GM20431 (cell line): Measurements from ENCODE around the gene SH3RF3.
"Not testable (repeated sequence)": the region's sequence is repeated elsewhere in the genome, so short reads cannot be mapped to it uniquely, and the experiment has no call there.

Source experiments
- in situ Hi-C: fragments of 300-500 bp; cut with MseI, MboI; formaldehyde crosslinking; loops from one replicate; pipeline ENCODE4 v1.15.0; 2020; ENCODE audit warnings: low sequenced_read_pairs; ENCODE audit not compliant: unreplicated experiment

SH3RF3 gene

DNA sequence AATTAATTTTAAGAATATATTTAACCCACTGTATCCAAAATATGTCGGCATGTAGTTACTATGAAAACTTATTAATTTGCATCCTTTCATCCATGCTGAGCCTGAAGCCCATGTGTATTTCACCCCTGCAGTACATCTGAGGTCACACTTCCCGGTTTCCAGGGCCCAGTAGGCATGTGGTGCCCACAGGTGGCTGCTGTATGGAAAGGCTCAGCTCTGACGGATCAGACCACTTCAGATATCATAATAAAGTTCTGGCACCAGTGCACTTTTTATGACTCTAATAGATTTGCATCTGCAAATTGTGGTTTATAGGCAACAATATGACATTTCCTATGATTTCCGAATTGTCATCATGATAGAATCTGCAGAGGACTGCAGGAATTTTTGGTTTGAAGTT, 22.5 kb downstream of the SH3RF3 start:
- in situ Hi-C loops = no loop called here

DNA sequence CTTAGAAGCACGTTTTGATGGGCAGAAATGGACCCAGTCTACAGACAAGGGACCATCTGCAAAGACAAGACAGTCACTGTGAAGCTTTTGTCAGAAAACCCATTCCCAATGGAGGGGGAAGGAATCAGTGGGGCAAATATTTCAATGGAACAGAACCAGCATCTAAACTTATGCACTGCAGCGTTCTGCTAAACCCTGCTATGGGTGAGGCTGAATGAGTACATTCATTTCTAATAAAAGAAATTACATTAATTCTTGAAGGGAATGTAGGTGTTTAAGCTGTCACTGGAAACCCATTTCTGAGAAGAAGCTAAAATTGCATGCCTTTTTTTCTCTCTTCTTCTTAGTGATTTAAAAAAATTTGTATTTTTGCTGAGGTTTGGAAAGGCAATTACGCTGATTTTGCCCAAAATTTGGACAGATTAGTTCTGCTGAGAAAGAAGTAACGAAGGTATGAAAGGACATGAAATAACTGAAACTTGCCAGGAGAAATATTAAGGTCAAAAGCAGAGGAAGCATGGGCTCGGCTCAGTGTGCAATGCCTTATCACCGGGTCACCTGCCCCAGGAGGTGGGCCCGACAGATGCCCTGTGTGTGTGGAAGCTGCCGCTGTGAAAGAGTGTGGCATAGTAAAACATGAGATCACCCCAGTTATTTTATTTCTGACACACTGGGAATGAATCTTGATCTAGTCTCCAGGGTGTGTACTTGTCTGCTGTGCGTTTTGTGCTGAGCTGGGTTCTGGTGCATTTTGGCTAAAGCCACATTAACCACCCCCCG, 24.2 kb downstream of the SH3RF3 start:
- in situ Hi-C loops = no loop called here

GRCh38 chr2:109153807-109154206, 24.8 kb downstream of the SH3RF3 start:
- in situ Hi-C loops = no loop called here

DNA sequence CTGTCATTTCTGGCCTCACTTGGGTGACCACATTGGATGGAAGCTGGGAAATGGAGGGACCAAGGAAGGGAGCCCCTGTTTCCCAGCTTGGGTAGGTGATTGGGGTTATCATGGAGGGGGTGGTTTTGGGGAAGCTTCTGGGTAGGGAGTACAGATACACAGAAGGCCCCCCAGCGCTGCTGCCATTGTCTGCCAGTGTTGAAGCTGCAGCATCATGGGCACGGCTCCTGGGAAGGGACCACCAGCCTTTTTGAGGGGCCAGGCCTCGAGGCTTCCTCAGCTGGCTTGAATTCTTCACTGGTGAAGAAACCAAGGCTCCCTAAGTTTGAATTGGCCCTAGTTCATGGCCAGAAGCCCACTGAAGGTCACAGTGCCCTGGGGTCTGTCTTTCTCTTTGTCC, 25.2 kb downstream of the SH3RF3 start:
- in situ Hi-C loops = no loop called here

DNA sequence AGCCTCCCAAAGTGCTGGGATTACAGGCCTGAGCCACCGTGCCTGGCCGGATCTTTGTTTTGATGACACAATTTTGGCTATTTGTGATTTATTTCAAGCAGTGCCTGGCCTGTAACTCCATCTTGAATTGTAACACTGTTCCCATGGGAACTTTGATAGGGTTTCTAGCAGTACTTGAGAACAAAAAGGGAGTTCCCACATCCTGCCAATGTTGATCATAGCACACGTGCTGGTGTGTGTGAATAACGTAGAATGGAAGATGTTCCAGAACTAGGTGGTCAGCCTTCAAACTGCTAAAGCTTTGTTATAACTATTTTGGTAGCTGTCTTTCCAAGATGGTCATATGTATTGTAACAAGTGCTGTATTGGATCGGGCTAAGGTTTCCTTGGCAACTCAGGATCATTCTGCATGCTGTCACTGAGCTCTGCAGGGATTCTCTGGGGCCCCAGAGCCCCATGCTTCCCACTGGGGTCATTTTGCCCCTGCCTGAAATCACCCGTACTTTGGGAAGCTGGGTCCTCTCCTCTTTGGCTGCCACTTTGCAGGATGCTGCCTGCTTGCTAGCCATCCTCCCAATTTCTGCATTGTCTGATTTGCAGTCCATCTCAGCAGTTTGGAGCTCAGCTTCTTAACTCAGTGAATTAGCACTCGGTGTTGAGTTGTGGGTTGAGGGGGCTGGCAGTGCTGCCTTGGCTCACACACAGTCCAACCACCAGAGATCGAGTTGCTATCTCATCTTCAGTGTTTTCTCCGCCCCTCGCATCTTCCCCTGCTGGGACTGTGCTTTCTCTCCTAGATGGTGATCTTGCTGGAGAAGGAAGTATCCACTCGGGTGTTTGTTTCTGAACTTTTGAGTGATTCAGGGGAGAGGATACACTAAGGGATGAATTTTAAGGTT, 26.8 kb downstream of the SH3RF3 start:
- in situ Hi-C loops = no loop called here

DNA sequence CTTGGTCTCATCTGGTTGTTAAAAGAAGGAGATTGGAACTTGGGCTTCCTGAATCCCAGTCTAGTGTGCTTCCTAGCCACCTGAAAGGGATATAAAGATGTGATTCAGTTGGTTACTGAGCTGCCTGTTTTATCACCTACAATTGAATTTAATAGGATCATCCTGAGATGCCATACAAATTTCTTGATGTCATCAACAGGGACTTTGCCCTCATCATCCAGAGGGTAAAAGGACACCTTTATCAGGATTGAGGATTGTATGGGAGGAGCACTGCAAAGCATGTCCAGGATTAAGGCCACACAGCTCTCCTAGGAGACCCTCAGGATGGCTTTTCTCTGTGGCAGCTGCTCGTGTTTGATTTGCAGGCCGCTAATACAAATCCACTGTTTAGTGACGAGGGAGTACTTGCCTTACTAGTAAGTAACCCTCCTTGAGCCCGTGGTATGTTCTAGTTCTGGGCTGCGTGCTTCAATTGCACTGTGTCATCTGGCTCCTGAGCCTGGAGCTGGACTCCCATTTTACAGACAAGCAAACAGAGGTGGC, 28.6 kb downstream of the SH3RF3 start:
- in situ Hi-C loops = no loop called here

- in situ Hi-C loops = no loop called here
These were observed 29.2 kb downstream of the SH3RF3 start for GRCh38 chr2:109158237-109158636.

DNA sequence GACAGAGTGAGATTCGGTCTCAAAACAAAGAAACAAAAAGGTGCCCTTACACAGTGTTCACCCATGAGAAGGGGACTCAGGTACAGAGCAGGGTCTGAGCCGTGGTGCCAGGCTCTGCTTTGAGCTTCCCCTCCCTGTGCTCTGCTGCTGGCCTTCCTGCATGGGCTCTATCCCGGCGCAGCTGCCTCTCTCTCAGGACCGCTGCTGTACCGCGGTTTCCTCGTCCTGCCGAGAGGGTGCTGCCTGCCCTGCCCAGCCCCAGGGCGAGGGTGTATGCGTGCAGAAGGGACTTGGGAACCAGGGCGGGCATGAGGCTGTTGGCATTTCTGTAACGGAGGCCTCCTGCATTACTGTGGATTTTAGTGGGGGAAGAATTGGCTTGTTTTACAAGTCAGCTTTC, 30.1 kb downstream of the SH3RF3 start:
- in situ Hi-C loops = no loop called here

DNA sequence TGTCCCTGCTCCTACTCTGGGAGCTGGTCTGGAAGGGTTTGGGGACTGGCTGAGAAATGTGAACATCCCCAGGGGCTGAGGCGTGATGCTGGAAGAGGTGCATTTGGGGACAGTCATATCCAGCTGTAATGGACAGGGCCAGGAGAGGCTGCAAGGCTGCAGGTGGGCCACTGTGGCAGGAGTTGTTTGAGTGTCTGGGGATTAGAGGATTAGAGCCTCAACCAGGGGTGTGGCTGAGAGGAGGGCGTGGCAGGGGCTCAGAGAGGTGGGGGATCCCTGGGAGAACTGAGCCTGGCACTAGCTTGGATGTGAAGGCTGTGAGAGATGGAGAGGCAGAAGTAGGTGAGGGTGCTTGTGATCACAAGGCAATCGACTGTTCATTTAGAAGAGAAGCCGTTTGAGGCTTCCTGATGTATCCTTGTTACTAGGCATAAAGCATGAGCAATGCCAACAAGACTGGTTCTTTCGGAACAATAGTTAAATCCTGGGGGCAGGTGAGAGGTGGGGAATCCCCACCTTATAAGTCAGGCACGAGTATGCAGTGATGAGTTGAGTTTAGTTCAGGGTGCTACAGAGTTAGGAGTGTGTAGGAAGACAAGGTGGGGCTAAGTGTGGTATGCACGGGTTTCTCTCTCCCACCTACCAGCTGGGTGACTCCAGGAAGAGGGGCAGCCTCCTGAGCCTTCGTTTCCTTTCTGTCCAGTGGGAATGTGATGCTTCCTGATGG, 31.9 kb downstream of the SH3RF3 start:
- in situ Hi-C loops = no loop called here

DNA sequence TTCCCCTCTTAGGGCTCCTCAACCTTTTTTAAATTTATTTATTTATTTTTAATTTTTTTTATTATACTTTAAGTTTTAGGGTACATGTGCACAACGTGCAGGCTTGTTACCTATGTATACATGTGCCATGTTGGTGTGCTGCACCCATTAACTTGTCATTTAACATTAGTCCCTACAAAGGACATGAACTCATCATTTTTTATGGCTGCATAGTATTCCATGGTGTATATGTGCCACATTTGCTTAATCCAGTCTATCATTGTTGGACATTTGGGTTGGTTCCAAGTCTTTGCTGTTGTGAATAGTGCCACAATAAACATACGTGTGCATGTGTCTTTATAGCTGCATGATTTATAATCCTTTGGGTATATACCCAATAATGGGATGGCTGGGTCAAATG, 33.4 kb downstream of the SH3RF3 start:
- in situ Hi-C loops = not testable (repeated sequence)

DNA sequence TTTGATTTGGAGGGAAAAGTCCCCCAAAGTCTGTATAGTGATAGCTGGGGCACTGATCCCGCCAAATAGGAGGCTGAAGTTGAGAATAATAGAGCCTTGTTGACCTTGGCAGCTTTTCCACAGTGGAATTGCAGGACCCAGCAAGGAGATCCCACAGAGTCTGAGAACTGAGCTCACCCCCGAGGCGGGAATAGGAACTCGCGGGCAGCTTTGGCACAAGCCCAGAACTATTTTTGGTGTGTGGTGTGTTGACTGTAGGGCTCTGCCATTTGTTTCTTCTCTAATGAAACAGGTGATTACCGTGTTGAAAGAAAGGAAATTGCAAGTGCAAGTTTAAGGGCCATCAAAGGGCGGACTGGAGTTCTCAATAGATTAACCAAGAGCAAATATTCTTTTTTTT, 34.0 kb downstream of the SH3RF3 start:
- in situ Hi-C loops = no loop called here

DNA sequence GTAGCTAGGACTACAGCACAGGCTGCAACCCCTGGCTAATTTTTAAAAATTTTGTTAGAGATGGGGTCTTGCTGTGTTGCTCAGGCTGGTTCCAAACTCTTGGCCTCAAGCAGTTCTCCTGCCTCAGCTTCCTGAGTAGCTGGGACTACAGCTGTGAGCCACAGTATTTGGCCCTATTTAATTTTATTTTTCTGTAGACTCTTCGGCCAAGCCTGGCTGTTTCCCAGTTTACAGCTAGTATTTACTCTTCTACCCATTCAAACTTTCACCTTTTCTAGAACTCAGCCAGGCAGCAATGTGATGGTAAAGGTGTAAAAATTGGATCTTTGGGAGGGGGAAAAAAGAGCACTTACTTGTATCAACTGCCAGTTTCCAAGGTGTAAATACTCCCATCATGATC, 35.3 kb downstream of the SH3RF3 start:
- in situ Hi-C loops = no loop called here

DNA sequence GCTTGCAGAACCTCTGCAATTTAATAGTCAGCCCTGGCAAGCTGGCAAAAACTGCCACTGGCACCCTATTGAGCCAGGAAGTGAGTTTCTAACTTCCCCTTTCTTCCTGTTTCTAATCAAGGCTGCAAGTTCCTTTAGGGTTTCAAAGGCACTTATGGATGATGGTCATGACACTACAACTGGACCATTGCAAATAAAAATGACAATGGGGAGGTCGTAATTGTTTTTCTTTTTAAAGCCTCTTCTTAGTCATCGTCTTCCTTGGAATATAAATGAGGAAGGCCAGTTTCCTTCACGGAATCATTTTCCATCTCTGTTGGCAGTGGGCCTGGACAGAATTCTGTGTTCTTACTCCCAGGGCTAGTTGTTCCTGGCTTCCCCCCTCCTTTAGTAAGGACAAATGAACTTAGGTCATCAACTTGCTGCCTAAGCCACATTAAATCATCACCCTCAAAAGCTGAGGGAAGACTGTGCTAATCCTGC, 35.8 kb downstream of the SH3RF3 start:
- in situ Hi-C loops = no loop called here

GRCh38 chr2:109166811-109167210, 37.8 kb downstream of the SH3RF3 start:
- in situ Hi-C loops = no loop called here

DNA sequence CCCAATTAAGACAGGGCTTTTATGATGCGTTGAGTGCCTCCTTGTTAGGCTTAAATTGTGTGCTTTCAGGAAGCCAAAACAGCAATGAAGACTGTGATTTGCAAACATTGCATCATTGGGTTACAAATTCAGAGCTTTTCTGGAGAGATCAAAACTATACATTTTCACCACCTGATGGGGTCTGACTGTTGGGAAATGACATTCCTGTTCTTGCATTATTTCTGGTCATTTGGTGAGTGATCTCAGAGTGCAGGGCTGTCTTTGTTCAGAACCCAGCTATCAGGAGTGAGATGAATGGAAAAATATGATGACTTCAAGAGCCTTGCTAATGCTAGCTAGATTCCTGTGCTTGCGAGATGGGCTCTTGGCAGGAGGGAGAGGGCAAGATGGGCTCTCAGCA, 39.1 kb downstream of the SH3RF3 start:
- in situ Hi-C loops = no loop called here

DNA sequence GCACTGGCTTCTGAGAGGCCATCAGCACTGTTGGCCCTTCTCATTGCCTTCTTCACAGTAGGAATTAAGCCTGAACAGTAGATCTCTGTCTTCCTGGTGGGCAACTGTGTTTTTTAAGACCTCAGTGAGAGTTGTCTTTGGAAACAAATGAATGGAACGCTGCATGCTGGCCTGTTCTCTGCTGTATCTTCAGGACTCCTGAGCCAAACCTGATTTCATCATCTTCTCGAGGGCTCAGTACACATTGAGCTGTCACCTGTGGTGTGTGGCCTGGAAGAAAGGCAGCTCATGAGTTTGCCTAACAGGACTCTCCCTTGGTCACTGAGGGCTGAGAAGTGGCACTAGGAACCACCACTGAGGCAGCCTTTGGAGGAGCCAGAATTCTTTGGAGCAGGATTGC, 39.7 kb downstream of the SH3RF3 start:
- in situ Hi-C loops = no loop called here

GRCh38 chr2:109170645-109171044, 41.6 kb downstream of the SH3RF3 start:
- in situ Hi-C loops = no loop called here

DNA sequence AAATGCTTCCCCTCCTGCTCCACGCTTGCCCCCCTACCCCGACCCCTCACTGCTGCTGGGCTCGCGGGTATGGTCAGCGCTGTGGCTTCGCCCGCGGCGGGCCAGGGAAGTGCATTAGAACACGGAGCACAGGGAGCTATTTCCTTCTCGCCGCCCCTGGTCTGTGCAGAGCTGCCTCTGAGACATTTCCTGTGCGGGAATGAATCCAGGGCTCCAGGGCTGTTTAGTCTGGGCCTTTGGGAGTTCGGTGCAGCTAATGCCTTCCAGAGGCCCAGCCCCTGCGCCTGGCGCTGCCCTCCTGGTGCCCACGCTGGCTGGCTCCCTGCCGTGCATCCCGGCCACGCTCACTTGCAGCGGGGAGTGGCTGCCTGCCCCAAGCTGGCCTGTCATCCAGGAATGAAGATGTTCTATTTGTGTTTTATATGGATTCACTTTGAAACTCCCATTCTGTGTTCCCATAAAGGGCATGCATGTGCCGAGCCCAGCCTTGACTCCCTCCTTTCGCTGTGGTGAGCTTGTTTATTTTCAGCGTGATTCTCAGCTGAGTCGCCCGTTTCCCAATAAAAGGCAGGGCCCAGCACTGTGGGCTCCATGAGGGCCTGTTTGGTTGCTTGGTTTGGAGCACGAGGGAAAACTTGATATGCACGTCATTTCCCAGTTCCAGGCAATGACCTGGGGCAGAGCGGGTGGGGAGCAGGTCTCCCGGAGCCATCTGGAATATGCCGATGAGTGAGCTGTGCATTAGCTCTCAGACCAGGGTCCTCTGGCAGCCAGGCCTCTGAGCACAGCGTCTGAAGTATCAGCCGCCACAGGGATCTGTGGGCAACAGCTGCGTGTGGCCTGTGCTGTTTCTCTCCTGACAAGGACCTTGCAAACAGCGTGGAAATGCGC, 42.7 kb downstream of the SH3RF3 start:
- in situ Hi-C loops = no loop called here

DNA sequence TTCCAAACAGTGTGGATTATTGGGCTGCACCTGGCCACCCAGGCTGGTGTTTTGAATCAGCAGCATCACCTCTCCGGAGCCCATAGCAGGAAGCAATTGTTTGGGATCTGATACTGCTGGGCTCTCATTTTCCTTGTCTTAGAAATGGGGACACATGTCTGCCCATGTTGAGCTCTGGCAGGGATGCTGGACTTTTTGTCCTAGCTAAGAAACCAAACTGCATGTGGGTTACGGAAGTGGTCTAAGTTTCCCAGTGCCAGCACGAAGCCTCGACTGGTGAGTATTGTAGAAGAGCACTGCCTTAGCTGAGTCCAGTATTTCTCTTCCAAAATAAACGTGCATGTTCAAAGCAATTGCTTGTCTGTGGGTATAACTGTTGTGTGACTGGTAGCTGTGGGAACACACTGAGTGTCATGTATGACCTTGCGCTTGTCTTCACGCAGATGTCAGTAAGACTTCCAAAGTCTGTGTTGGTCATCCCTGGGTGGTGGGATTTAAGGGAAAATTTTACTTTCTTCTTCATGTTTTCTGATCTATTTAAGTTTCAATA, 43.6 kb downstream of the SH3RF3 start:
- in situ Hi-C loops = no loop called here
